Anterior cingulate cortex (tissue), 58 donors: Measurements from ENCODE around the gene FIGN.

Experiments
- DNase-seq, 58 donors: peaks; one replicate each; lab custom pipeline; 2025; lab: John Stamatoyannopoulos, UW

Gene FIGN

GRCh38 chr2:163713534-163714311 lies 22.1 kb downstream of the FIGN start:
- peak in 19 of 58 donors; percentile 13 to 56 (median 30) for DNase-seq

GRCh38 chr2:163711699-163712098 lies 24.1 kb downstream of the FIGN start:
- DNase-seq = no peak

GRCh38 chr2:163711258-163711657 lies 24.6 kb downstream of the FIGN start:
- DNase-seq = no peak

- DNase-seq = no peak
Observed at GRCh38 chr2:163709270-163709669, 26.5 kb downstream of the FIGN start.

GRCh38 chr2:163708265-163708664 lies 27.5 kb downstream of the FIGN start:
- no peak for DNase-seq

- no peak for DNase-seq
Observed at GRCh38 chr2:163703386-163703785, 32.4 kb downstream of the FIGN start.

GRCh38 chr2:163701399-163702195 lies 34.2 kb downstream of the FIGN start:
- peak in 1 of 58 donors; percentile 2 for DNase-seq

GRCh38 chr2:163698857-163699256 lies 37.0 kb downstream of the FIGN start:
- DNase-seq = no peak

- no peak for DNase-seq
Observed at GRCh38 chr2:163697846-163698637, 37.8 kb downstream of the FIGN start.

- no peak for DNase-seq
Observed at GRCh38 chr2:163697429-163697828, 38.4 kb downstream of the FIGN start.

- DNase-seq = no peak
Observed at GRCh38 chr2:163693484-163693883, 42.3 kb downstream of the FIGN start.

GRCh38 chr2:163692611-163693482 lies 43.0 kb downstream of the FIGN start:
- DNase-seq = no peak

GRCh38 chr2:163692081-163692480 lies 43.7 kb downstream of the FIGN start:
- no peak for DNase-seq

- no peak for DNase-seq
Observed at GRCh38 chr2:163690896-163691295, 44.9 kb downstream of the FIGN start.

GRCh38 chr2:163687217-163687616 lies 48.6 kb downstream of the FIGN start:
- no peak for DNase-seq

- no peak for DNase-seq
Observed at GRCh38 chr2:163686289-163686688, 49.5 kb downstream of the FIGN start.

GRCh38 chr2:163682695-163683094 lies 53.1 kb downstream of the FIGN start:
- DNase-seq = no peak

- DNase-seq = peak in 5 of 58 donors; percentile 5 to 33 (median 9)
Observed at GRCh38 chr2:163681745-163682144, 54.1 kb downstream of the FIGN start.

GRCh38 chr2:163675388-163675787 lies 60.4 kb downstream of the FIGN start:
- DNase-seq = peak in 16 of 58 donors; percentile 1 to 32 (median 6)

GRCh38 chr2:163673522-163673921 lies 62.3 kb downstream of the FIGN start:
- DNase-seq = no peak
